KG1 (cell line): ENCODE measurements around the gene CFH.
"Not testable (repeated sequence)": the region's sequence is repeated elsewhere in the genome, so short reads cannot be mapped to it uniquely, and the experiment has no call there.

Source experiments
- DNase-seq: peaks from one replicate; lab custom pipeline; 2025; lab: John Stamatoyannopoulos, UW

CFH gene

GRCh38 chr1:196769823-196770222, 118.0 kb downstream of the CFH start:
- DNase-seq: not testable (repeated sequence)

GRCh38 chr1:196773713-196774112, 121.9 kb downstream of the CFH start:
- no peak for DNase-seq

DNA sequence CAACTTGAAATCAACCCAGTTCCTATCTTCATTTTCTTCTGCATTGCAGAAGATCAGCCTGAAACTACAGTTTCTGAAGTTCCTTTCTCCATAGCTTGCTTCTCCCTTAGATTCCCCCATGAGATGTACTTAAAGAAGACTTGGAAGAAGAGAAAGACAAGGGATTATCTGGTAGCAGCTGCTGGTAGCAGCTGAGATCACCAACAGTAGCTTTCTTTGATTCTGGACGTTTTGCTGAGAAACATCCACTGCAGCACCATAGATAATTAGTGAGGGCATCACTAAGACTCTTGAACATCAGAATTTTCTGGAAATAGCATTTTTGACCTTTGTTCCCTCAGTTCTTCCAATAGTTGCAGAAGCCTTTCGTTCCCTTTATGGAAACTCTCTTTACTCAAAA, 122.3 kb downstream of the CFH start:
- no peak for DNase-seq

GRCh38 chr1:196774603-196775002, 122.8 kb downstream of the CFH start, which contains the start of gene CFHR3:
Gene CFHR3, plus strand, starts transcription at chr1:196774840. Its CDS starts 47 bp downstream, at chr1:196774887.
- no peak for DNase-seq

DNA sequence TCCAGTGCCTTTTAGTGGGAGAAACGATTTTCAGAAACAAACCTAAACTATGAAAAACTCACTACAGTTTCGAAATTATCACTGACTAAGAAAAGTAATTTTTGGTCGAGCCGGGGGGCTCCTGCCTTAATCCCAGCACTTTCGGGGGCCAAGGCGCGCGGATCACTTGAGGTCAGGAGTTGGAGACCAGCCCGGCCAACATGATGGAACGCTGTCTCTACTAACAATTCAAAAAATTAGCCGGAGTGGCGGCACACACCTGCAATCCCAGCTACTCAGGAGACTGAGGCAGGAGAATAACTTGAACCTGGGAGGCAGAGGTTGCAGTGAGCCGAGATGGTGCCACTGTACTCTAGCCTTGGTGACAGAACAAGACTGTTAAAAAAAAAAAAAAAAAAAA, 125.8 kb downstream of the CFH start:
- no peak for DNase-seq

DNA sequence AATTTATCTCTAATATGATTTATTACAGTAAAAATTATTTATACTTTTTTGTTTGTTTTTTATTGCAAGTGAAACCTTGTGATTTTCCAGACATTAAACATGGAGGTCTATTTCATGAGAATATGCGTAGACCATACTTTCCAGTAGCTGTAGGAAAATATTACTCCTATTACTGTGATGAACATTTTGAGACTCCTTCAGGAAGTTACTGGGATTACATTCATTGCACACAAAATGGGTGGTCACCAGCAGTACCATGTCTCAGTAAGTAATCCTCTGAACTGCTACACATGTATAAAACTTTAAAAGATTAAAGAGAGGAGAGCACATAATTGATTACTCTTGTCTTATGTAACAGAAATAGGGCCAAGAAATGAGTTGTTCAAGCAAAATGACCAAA, 127.2 kb downstream of the CFH start:
- DNase-seq: no peak

GRCh38 chr1:196791252-196791651, 139.4 kb downstream of the CFH start:
- not testable (repeated sequence) for DNase-seq

- not testable (repeated sequence) for DNase-seq
Observed at GRCh38 chr1:196794103-196794502, 142.3 kb downstream of the CFH start.
